Loucy (cell line): ENCODE measurements around the gene IL16.

Source experiments
- H2AFZ ChIP-seq: fragments of 200-600 bp; sonication (generic); 2 replicates; pipeline ENCODE4 v1.6.0; 2016; ENCODE audit warnings: antibody characterized with exemption, mild to moderate bottlenecking, low read length, moderate library complexity
- H3F3A ChIP-seq: fragments of 200-600 bp; 2 replicates; pipeline ENCODE4 v1.6.0; 2016; ENCODE audit warnings: antibody characterized with exemption, low read depth, mild to moderate bottlenecking
- H3K27me3 ChIP-seq: fragments of 200-600 bp; sonication (generic); 2 replicates; pipeline ENCODE4 v1.6.1; 2014; ENCODE audit warnings: low read length, mild to moderate bottlenecking; ENCODE audit not compliant: insufficient read depth, poor library complexity, severe bottlenecking
- H3K36me3 ChIP-seq: fragments of 200-600 bp; sonication (generic); 2 replicates; pipeline ENCODE4 v1.6.1; 2016; ENCODE audit warnings: low read length; ENCODE audit not compliant: insufficient read depth
- H3K4me1 ChIP-seq: fragments of 200-600 bp; sonication (generic); 2 replicates; pipeline ENCODE4 v1.5.1; 2014; ENCODE audit warnings: low read length, mild to moderate bottlenecking; ENCODE audit not compliant: insufficient read depth, poor library complexity, severe bottlenecking
- H3K4me2 ChIP-seq: fragments of 200-600 bp; sonication (generic); 2 replicates; pipeline ENCODE4 v1.6.0; 2014; ENCODE audit warnings: antibody characterized with exemption, low read length, low read depth, mild to moderate bottlenecking; ENCODE audit not compliant: poor library complexity, severe bottlenecking
- H3K4me3 ChIP-seq: fragments of 200-600 bp; sonication (generic); 2 replicates; pipeline ENCODE4 v1.5.1; 2014; ENCODE audit warnings: low read length, mild to moderate bottlenecking, mixed read lengths; ENCODE audit not compliant: poor library complexity, severe bottlenecking
- H3K79me2 ChIP-seq: fragments of 200-600 bp; sonication (generic); 2 replicates; pipeline ENCODE4 v1.6.1; 2014; ENCODE audit warnings: low read length; ENCODE audit not compliant: insufficient read depth
- H3K9ac ChIP-seq: fragments of 200-600 bp; sonication (generic); 2 replicates; pipeline ENCODE4 v1.6.0; 2014; ENCODE audit warnings: mild to moderate bottlenecking, low read depth, low read length, moderate library complexity; ENCODE audit not compliant: poor library complexity, severe bottlenecking
- H3K9me2 ChIP-seq: fragments of 200-600 bp; sonication (generic); replicated peaks from 2 replicates; pipeline ENCODE4 v1.6.1; 2016; ENCODE audit warnings: low read depth, low read length, mixed read lengths
- H3K9me3 ChIP-seq: fragments of 200-600 bp; sonication (generic); 2 replicates; pipeline ENCODE4 v1.6.1; 2014; ENCODE audit warnings: mild to moderate bottlenecking, antibody characterized with exemption, low read length, low read depth; ENCODE audit not compliant: insufficient read depth
- H4K20me1 ChIP-seq: fragments of 200-600 bp; sonication (generic); 2 replicates; pipeline ENCODE4 v1.6.0; 2014; ENCODE audit warnings: antibody characterized with exemption, low read length, mild to moderate bottlenecking; ENCODE audit not compliant: insufficient read depth, poor library complexity, severe bottlenecking
- CTCF ChIP-seq: fragments of 200-600 bp; sonication (generic); conservative IDR thresholded peaks from 2 replicates; pipeline ENCODE4 v1.5.1; 2014; ENCODE audit warnings: mild to moderate bottlenecking, antibody characterized with exemption, low read length
- EZH2phosphoT487 ChIP-seq: fragments of 200-600 bp; IDR thresholded peaks from 2 replicates; pipeline ENCODE4 v1.6.1; 2018; ENCODE audit warnings: antibody characterized with exemption, mild to moderate bottlenecking, moderate library complexity, borderline replicate concordance

The IL16 gene

GRCh38 chr15:81351651-81352050 is 155.0 kb downstream of the IL16 start:
- TF ChIP-seq EZH2phosphoT487, result no peak
- TF ChIP-seq CTCF, result no peak
- no peaks in the 10 kb centered on the region for H3K4me1 ChIP-seq
- H3K79me2 ChIP-seq, result no peaks in the 10 kb centered on the region
- H3K36me3 ChIP-seq, result no peaks in the 10 kb centered on the region
- no peak overlapping the region for H3K9ac ChIP-seq
- no peaks in the 10 kb centered on the region for H3K27me3 ChIP-seq
- no peak overlapping the region for H2AFZ ChIP-seq
- no peak overlapping the region for H3K4me3 ChIP-seq
- no peaks in the 10 kb centered on the region for H4K20me1 ChIP-seq
- no peaks in the 10 kb centered on the region for H3F3A ChIP-seq
- no peak overlapping the region for H3K4me2 ChIP-seq
- no peaks in the 10 kb centered on the region for H3K9me3 ChIP-seq
- no peaks in the 10 kb centered on the region for H3K9me2 ChIP-seq

DNA sequence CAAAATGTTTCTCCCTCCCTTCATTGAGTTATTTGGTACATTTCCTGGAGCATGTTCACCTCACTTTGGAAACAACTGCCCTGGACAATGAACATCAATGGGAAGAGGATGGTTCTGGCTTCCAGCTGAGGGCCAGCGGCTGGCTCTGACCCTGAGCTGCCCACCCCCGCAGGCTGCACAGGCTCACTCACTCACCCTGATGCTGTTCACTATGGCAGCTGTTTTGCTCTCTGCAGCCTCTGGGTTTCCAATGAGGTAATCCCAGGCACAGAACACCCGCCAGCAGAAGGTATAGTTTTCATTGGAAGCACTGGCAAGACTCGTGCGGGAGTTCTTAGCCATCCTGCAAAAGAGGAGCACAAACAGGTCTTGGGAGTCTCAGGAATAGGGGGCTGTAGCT is 159.6 kb downstream of the IL16 start:
- no peaks in the 10 kb centered on the region for H3K9me2 ChIP-seq
- H3K27me3 ChIP-seq, result no peaks in the 10 kb centered on the region
- no peaks in the 10 kb centered on the region for H3F3A ChIP-seq
- H3K4me2 ChIP-seq, result no peak overlapping the region
- H3K4me3 ChIP-seq, result no peak overlapping the region
- no peak overlapping the region for H2AFZ ChIP-seq
- H3K9ac ChIP-seq, result no peak overlapping the region
- no peaks in the 10 kb centered on the region for H3K36me3 ChIP-seq
- H4K20me1 ChIP-seq, result no peaks in the 10 kb centered on the region
- TF ChIP-seq CTCF (no peak), EZH2phosphoT487 (no peak)
- H3K4me1 ChIP-seq, result no peaks in the 10 kb centered on the region
- H3K79me2 ChIP-seq, result no peaks in the 10 kb centered on the region
- no peaks in the 10 kb centered on the region for H3K9me3 ChIP-seq

- Histone ChIP-seq H3K9me3 (no peaks in the 10 kb centered on the region), H3K4me2 (no peak overlapping the region), H3K9me2 (no peaks in the 10 kb centered on the region), H3K4me1 (no peaks in the 10 kb centered on the region), H3K4me3 (no peak overlapping the region), H3K9ac (no peak overlapping the region), H3K36me3 (no peaks in the 10 kb centered on the region), H3K79me2 (no peaks in the 10 kb centered on the region), H2AFZ (no peak overlapping the region), H4K20me1 (no peaks in the 10 kb centered on the region), H3F3A (no peaks in the 10 kb centered on the region), H3K27me3 (no peaks in the 10 kb centered on the region)
- TF ChIP-seq EZH2phosphoT487 (no peak), CTCF (peak; percentile 36; the same call in 1 of the 2 replicates)
Measured at GRCh38 chr15:81357180-81357686, 160.6 kb downstream of the IL16 start.
